ENCODE results near the gene ZNF157.
"Not testable (repeated sequence)": the region's sequence is repeated elsewhere in the genome, so short reads cannot be mapped to it uniquely, and the experiment has no call there.

Gene ZNF157

GRCh38 chrX:47366041-47366722 is 4.2 kb upstream of the ZNF157 start:
- Histone ChIP-seq H3K36me3 (ENCODE audit: control insufficient read depth, insufficient read depth, low read length) (no peaks in the 10 kb centered on the region), H3K4me1 (peaks cover 5% of the 10 kb centered on the region), H3K9ac (no peak overlapping the region), H3K4me2 (ENCODE audit: low read length) (peak overlapping the region; percentile 72), H3K79me2 (no peaks in the 10 kb centered on the region), H3K9me3 (ENCODE audit: control insufficient read depth, low read length) (no peaks in the 10 kb centered on the region), H3K27me3 (ENCODE audit: control insufficient read depth, insufficient read depth, low read length) (no peaks in the 10 kb centered on the region), H3K27ac (peak overlapping the region; percentile 80), H3K4me3 (ENCODE audit: low read depth, low read length) (peak overlapping the region; percentile 49), H2AFZ (peak overlapping the region; percentile 93)
- TF ChIP-seq CTCF (IDR thresholded peaks at IDR 0.05): no peak

- no peaks in the 10 kb centered on the region for H3K4me1 ChIP-seq
- no peak overlapping the region for H2AFZ ChIP-seq
- TF ChIP-seq CTCF (IDR thresholded peaks at IDR 0.05): no peak
- H3K4me2 ChIP-seq (ENCODE audit: low read length): no peak overlapping the region
- no peaks in the 10 kb centered on the region for H3K36me3 ChIP-seq (ENCODE audit: control insufficient read depth, insufficient read depth, low read length)
- H3K9me3 ChIP-seq (ENCODE audit: control insufficient read depth, low read length): no peaks in the 10 kb centered on the region
- no peak overlapping the region for H3K4me3 ChIP-seq (ENCODE audit: low read depth, low read length)
- no peaks in the 10 kb centered on the region for H3K79me2 ChIP-seq
- no peak overlapping the region for H3K9ac ChIP-seq
- no peak overlapping the region for H3K27ac ChIP-seq
- H3K27me3 ChIP-seq (ENCODE audit: control insufficient read depth, insufficient read depth, low read length): no peaks in the 10 kb centered on the region
Observed at GRCh38 chrX:47373198-47373597, 2.8 kb downstream of the ZNF157 start.

GRCh38 chrX:47380268-47380667 is 9.9 kb downstream of the ZNF157 start:
- Histone ChIP-seq H3K4me1 (no peaks in the 10 kb centered on the region), H3K4me2 (ENCODE audit: low read length) (no peak overlapping the region)
- TF ChIP-seq CTCF (IDR thresholded peaks at IDR 0.05): no peak

GRCh38 chrX:47380837-47381236 is 10.5 kb downstream of the ZNF157 start:
- not testable (repeated sequence) for H3K27me3 ChIP-seq (ENCODE audit: control insufficient read depth, insufficient read depth, low read length); H3K4me3 ChIP-seq (ENCODE audit: low read depth, low read length); H3K79me2 ChIP-seq; H2AFZ ChIP-seq; H3K36me3 ChIP-seq (ENCODE audit: control insufficient read depth, insufficient read depth, low read length); H3K4me1 ChIP-seq; H3K9me3 ChIP-seq (ENCODE audit: control insufficient read depth, low read length); H3K9ac ChIP-seq; H3K27ac ChIP-seq; H3K4me2 ChIP-seq (ENCODE audit: low read length)

More at GRCh38 chrX:47380268-47380667, 9.9 kb downstream of the ZNF157 start:
- H3K27me3 ChIP-seq (ENCODE audit: control insufficient read depth, insufficient read depth, low read length): no peaks in the 10 kb centered on the region
- H3K9ac ChIP-seq: no peak overlapping the region
- no peak overlapping the region for H3K4me3 ChIP-seq (ENCODE audit: low read depth, low read length)
- H3K79me2 ChIP-seq: no peaks in the 10 kb centered on the region
- no peak overlapping the region for H3K27ac ChIP-seq
- no peak overlapping the region for H2AFZ ChIP-seq
- H3K9me3 ChIP-seq (ENCODE audit: control insufficient read depth, low read length): no peaks in the 10 kb centered on the region
- no peaks in the 10 kb centered on the region for H3K36me3 ChIP-seq (ENCODE audit: control insufficient read depth, insufficient read depth, low read length)

GRCh38 chrX:47384502-47384901 is 14.1 kb downstream of the ZNF157 start:
- Histone ChIP-seq H3K27ac (no peak overlapping the region), H3K4me3 (ENCODE audit: low read depth, low read length) (peak overlapping the region; percentile 5), H3K4me2 (ENCODE audit: low read length) (no peak overlapping the region), H3K4me1 (no peaks in the 10 kb centered on the region), H2AFZ (peak overlapping the region; percentile 51), H3K9me3 (ENCODE audit: control insufficient read depth, low read length) (no peaks in the 10 kb centered on the region), H3K9ac (no peak overlapping the region), H3K79me2 (no peaks in the 10 kb centered on the region), H3K36me3 (ENCODE audit: control insufficient read depth, insufficient read depth, low read length) (no peaks in the 10 kb centered on the region), H3K27me3 (ENCODE audit: control insufficient read depth, insufficient read depth, low read length) (no peaks in the 10 kb centered on the region)
- TF ChIP-seq CTCF (IDR thresholded peaks at IDR 0.05): peak; percentile 84
